Occipital lobe (tissue), 2 donors: ENCODE data around the gene SMCO2. TPM values are rescaled to one million over a fixed set of nuclear protein-coding genes. Genes with fewer than 3 reads are reported as not detected.

Experiments
- DNase-seq: peaks from one replicate; lab custom pipeline; 2025; lab: John Stamatoyannopoulos, UW
- total RNA-seq: library from RNA; depleted of rRNA; stranded (reverse); fragments of >200 nt; gene quantifications from one replicate; pipeline ENCODE4 v1.2.3, GENCODE V29; 2014

SMCO2 gene
- total RNA-seq, 1 donor from 2014 or later = 0.78 TPM

GRCh38 chr12:27550653-27550975, 104.1 kb downstream of the SMCO2 start:
- DNase-seq = no peak

- no peak for DNase-seq
Measured at GRCh38 chr12:27551172-27551840, 104.8 kb downstream of the SMCO2 start.

Other genes starting within 250 kb of the SMCO2 start
- 23.1 TPM for gene STK38L, start 202.4 kb upstream of the SMCO2 start, total RNA-seq
- gene BMAL2, start 113.9 kb upstream of the SMCO2 start, total RNA-seq = 62.2 TPM
- gene PPFIBP1, start 77.5 kb downstream of the SMCO2 start, total RNA-seq = 108 TPM
- 3.0 TPM for gene REP15, start 249.7 kb downstream of the SMCO2 start, total RNA-seq